ENCODE results near the gene AIFM3. TPM values are rescaled to one million over a fixed set of nuclear protein-coding genes. Genes with fewer than 3 reads are reported as not detected.
A peak's percentile ranks its signal among the peaks of the same experiment; 100 is the strongest.
"Not testable (repeated sequence)": the region's sequence is repeated elsewhere in the genome, so short reads cannot be mapped to it uniquely, and the experiment has no call there.

AIFM3 gene
- total RNA-seq, 1 experiment from 2014 or later = 2.0 TPM

GRCh38 chr22:20940904-20941385 is 26.1 kb upstream of the AIFM3 start:
- DNase-seq (ENCODE audit: low read depth) = no peak

- DNase-seq (ENCODE audit: low read depth) = not testable (repeated sequence)
Measured at GRCh38 chr22:20942203-20942902, 24.7 kb upstream of the AIFM3 start.

DNA sequence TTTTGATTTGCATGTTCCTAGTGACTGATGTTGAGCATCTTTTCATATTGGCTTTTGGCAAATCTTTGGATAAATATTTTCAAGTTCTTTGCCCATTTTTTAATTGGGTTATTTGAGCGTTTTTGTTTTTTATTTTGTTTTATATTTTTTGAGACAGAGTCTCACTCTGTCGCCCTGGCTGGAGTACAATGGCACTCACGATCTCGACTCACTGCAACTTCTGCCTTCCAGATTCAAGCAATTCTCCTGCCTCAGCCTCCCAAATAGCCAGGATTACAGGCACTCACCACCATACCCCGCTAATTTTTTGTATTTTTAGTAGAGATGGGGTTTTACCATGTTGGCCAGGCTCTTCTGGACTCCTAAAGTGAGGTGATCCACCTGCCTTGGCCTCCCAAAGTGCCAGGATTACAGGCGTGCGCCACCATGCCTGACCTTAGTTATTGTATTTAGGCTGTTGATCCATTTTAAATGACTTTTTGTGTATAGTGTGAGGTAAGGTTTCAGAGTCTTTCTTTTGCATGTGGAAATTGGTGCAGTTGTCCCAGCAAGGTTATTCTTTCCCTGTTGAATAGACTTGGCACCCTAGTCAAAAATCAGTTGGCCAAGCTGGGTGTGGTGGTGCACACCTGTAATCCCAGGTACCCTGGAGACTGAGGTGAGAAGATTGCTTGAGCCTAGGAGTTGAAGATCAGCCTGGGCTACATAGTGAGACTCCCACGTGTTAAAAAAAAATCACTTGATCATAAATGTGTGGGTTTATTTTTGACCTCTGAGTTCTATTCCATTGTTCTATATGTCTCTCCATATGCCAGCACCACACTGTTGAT is 23.7 kb upstream of the AIFM3 start:
- DNase-seq (ENCODE audit: low read depth) = no peak

DNA sequence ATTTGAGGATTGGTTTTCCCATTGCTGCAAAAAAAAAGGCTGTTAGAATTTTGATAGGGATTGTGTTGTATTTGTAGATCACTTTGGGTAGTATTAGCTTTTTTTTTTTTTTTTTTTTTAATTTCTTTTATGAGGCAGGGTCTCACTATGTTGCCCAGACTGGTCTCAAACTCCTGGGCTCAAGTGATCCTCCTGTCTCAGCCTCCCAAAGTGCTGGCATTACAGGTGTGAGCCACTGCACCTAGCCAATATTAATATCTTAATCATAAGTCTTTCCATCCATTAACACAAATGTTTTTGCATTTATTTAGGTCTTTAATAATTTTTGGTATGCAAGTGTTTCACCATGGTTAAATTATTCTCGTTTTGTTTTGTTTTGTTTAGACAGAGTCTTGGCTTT is 23.0 kb upstream of the AIFM3 start:
- no peak for DNase-seq (ENCODE audit: low read depth)

DNA sequence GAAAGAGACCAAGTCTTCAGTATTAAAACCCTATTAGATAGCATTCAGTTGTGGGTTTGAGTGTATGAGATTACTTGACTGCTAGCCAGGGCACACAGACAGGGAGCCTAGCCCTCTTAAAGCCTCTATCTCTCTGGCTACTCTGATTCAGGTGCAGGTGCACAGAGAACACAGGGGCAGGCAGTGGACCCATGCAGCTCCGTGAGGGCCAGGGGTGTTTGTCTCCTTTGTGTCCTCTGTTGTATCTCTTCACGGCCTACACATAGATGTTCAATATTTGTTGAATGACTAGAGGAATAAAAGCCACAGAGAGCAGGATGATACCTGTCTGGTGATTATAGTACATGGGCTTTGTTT is 21.5 kb upstream of the AIFM3 start:
- DNase-seq (ENCODE audit: low read depth) = no peak

DNA sequence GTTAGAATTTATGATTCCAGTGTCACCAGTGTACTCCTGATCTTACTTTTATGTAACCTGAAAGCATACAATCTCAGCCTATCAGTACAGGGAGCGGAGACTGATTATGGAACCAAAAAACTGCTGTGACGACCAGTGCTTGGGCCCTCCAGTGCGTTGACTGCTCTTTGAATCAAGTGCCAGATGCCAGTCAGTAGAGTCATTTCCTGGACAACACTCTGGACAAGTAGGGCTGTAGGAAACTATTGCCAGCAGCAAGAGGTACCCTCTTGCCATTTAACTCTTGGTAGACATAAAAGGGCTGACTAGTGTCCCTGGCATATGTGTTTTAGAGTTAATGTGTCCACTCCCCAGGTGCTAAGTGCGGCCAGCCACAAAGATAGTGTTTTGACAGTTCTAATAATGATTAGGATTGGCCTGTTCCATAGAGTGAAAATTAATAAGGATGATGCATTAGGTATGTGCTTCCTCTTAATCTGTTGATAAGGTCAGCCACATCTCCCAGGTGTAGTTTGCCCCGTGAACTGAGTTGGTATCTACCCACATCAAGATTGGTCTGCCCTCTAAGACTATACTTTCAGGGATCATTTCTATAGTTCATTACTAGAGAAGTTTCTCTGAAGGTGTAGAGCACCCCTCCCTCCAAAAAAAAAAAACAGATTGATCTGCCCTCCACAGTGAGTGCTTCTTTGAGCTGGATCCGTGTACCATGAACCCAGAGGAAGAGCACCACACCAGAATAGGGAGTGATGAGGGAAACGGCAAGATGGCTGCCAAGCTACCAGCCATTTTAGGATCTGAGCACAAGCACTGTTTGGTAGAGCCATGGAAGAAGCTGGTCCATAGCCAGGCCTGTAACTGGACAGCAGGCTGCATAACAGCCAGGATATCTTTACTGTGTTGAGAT is 20.7 kb upstream of the AIFM3 start:
- peak; percentile 43 for DNase-seq (ENCODE audit: low read depth)

DNA sequence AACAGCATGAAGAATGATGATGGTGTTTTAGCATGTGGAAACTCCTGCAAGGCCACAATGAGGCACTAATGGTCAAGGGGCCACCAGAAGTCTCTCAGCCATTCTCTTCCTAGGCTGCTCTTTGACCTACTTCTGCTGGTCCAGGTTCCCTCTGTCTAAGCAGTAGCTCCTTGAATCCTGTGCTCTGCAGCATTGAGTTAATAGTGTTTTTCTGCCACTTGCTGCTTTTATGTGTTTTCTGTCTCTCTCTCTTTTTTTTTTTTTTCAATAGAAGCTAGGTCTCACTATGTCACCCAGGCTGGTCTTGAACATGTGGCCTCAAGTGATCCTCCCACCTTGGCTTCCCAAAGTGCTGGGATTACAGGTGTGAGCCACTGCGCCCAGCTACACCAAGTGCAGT is 20.1 kb upstream of the AIFM3 start:
- no peak for DNase-seq (ENCODE audit: low read depth)

GRCh38 chr22:20948450-20948849 is 18.6 kb upstream of the AIFM3 start:
- no peak for DNase-seq (ENCODE audit: low read depth)

DNA sequence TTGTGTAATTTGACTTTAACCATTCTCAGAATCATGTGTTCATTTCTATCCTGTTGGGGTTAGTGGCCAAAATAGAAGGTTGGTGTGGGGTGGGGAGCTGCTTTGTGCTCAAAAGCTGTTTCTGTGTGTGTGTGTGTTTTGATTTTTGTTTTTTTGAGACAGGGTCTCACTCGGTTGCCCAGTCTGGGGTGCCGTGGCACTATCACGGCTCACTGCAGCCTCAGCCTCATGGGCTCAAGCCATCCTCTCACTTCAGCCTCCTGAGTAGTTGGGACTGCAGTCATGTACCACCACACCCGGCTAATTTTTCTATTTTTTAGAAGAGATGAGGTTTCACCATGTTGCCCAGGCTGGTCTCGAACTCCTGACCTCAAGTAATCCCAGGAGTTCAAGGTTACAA is 18.1 kb upstream of the AIFM3 start:
- no peak for DNase-seq (ENCODE audit: low read depth)

DNA sequence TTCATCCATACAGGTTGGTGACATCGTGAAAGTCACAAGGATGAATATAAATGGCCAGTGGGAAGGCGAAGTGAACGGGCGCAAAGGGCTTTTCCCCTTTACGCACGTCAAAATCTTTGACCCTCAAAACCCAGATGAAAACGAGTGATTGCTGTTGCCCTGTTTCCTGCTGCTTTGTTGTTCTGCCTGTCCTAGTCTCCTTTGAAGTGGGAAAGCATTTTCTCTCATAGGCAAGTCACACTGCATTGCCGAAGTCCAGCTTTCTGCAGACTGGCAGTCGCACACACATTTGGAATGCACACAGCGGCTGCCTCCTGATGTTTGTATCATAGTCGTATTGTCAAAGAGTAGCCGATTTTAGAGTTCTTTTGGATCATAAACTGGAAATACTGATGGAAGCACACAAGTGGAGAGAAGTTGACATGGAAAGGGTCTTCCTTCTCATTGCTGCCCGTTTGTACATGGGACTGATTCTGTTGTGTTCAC is 17.3 kb upstream of the AIFM3 start:
- DNase-seq (ENCODE audit: low read depth) = no peak

DNA sequence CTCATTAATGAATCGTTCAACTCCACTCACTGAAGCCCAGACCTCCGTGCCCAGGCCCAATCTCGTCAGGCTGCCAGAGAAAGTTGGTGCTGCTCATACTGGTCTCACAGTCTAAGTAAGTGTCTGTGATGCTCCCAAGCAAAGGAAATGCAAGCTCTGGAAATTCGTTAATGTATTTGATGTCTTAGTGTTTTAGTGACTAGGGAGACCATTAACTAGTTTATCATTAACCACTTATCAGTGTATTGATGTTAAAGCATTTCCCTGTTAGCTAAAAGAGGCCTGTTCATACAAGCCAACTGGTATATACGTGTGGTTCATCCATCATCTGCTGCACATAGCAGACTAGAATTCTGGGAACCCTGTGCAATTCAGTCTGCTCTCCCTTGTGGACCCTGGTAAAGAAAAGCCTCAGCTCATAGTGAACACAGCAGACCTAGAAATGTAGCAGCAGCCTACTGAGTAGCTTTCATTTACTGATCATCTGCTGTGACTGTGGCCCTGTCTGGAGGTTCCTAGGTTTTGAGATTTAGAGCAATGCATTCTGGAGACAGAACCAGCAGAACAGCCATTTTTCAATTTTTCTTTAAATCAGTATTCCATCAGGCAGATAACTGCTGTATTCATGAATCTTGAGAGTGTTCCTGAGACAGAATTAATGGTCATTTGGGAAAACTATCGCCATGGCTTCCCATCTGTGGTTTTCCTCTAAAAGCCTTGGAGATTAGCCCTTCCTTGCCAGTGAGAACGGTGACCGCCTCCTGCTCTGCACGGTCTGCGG is 15.7 kb upstream of the AIFM3 start:
- no peak for DNase-seq (ENCODE audit: low read depth)

GRCh38 chr22:20951932-20952380 is 15.1 kb upstream of the AIFM3 start:
- no peak for DNase-seq (ENCODE audit: low read depth)

DNA sequence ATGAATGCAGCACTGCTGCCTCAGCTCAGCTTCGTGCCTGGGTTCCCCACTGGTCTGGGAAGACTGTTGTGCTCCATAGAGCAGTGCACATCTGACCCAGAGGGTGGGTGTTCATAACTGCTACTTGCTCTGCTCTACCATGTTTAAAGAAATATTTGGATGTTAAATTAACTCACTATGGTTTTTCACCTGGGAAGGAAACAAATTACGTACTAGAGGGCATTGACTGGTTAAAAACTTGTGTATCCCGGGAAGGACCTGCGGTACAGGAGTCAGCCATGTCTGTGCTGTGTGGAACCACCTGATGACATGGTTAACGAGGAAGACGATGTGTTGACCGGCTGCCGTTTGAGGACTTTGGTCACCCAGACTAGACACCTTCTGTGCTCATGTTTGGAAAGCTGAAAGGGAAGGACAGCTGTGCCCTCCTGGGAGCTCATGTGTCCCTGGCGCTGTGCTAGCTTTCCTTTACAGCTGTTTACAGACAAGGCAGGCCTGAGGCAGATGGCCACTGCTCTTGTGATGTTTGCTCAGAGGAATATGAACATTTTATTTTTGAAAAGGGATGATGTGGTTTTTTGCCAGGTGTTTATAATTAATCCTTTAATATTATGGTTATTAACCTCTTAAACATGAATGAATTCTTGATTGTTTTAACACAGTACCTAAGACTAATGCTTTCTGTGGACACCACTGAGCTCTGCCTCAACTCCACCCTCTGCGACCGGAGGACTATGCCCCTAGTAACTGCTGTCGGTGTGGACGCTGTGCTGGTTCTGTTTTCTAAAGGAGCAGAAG is 14.3 kb upstream of the AIFM3 start:
- no peak for DNase-seq (ENCODE audit: low read depth)

DNA sequence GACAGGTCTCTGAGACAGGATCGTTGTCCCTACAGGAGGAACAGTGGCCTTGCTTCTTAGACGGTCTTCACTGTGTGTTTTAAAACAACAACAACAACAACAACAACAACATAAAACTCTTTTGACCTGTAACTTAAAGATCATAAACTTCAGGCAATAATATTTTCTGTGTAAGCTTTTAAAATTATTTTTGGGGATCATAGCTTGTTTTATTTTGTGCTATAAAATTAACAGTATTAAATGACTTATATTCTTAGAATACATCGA is 13.8 kb upstream of the AIFM3 start:
- no peak for DNase-seq (ENCODE audit: low read depth)

- no peak for DNase-seq (ENCODE audit: low read depth)
Measured at GRCh38 chr22:20953668-20954500, 13.2 kb upstream of the AIFM3 start.

DNA sequence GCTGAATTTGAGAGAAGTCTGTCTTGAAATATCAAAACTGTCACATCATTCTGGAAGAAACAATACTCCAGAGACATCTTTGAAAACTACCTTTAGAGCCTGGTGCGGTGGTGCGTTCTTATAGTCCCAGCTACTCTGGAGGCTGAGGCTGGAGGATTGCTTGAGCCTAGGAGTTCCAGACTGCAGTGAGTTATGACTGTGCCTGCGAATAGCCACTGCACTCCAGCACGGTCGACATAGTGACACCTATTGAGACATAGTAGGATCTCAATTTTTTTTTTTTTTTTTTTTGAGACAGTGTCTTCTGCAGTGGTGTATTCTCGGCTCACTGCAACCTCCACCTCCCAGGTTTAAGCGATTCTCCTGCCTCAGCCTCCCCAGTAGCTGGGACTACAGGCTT is 11.5 kb upstream of the AIFM3 start:
- no peak for DNase-seq (ENCODE audit: low read depth)

DNA sequence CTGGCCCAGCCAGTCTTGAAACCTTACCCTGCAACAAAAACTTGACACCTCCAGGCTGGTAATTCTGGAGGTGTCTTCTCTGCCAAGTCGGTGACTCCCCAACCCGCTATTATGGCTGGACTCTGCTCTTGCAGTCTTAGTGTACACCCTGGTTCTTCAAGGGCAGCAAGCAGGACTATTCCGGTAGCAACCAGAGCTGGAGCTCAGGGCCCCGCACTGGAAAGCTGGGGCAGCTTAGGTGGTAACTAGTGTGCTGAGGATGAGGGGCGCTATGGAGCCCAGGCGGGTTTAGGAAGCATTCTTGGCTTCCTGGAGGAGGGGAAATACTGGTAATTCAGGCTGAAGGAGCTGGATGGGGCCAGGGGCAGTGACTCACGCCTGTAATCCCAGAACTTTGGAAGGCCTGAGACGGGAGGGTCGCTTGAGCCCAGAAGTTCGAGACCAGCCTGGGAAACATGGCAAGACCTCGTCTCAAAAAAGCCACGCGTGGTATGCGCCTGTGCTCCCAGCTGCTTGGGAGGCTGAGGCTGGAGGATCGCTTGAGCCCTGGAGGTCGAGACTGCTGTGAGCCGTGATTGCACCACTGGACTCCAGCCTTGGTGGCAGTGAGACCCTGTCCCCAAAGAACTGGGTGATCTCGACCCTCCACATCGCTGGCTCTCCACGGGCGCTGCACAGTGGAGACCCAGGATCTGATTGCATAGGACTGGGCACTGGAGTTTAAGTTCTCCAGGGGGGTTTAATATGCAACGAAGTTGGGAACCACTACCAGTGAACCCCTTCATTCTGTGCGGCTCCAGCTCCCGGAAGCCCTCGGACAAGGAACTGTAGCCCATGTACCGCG is 10.6 kb upstream of the AIFM3 start:
- peak; percentile 41 for DNase-seq (ENCODE audit: low read depth)

DNA sequence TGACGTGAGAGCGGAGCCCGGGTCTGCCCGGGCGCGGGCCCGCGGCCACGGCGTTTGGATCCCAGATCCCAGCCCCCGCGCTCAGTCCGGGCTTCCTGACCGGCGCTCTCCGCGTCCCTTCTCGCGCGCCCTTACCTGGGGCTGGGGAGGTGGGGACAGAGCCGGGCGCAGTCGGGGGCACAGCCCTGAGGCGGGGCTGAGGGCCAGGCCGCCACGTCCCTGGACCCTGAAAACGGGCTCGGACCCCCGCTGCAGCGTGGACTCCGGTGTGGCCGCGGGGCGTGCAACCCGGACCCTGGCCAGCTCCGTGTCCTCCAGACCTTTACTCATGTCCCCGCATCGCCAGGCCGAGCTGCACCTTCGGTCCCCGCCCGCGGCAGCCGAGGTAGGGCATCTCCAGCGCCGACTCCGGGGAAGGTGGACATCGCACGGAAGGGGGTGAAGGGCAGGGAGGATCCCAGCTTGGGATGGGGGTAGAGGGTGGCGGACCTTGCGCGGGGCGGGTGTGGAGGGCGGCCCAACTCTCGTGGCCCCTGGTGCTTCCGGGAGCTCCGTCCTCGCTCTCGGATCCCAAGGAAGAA is 9.9 kb upstream of the AIFM3 start:
- no peak for DNase-seq (ENCODE audit: low read depth)

All from Daoy (cell line).